ENCODE data around the gene PSME4. TPM values are rescaled to one million over a fixed set of nuclear protein-coding genes. Genes with fewer than 3 reads are reported as not detected.
"Not testable (repeated sequence)": the region's sequence is repeated elsewhere in the genome, so short reads cannot be mapped to it uniquely, and the experiment has no call there.

The PSME4 gene
- total and polyA plus RNA-seq, 2 of the 13 experiments (the other 11 are each of a cell fraction or from before 2014, with no cell fraction given): 52.1 to 77.8 TPM

- TF ChIP-seq TARDBP (CRISPR knock-in tag; IDR thresholded peaks at IDR 0.05): peak; percentile 50; the same call in 1 of the 2 replicates
- peak; percentile 98 for TF ChIP-seq SMAD3 (CRISPR knock-in tag; IDR thresholded peaks at IDR 0.05)
- peak; percentile 44 for TF ChIP-seq TCF7 (IDR thresholded peaks at IDR 0.05; ENCODE audit: low read depth)
- not testable (repeated sequence) for TF ChIP-seq CREB1, FOXA1 (IDR thresholded peaks at IDR 0.05)
- TF ChIP-seq CREB1 (CRISPR knock-in tag; IDR thresholded peaks at IDR 0.05): peak; percentile 29; the same call in 1 of the 2 replicates
- TF ChIP-seq ZNF816 (CRISPR knock-in tag; IDR thresholded peaks at IDR 0.05; ENCODE audit: borderline replicate concordance): peak; percentile 43; the same call in 1 of the 2 replicates
- peak; percentile 67; the same call in 1 of the 2 replicates for TF ChIP-seq HOXA5 (CRISPR knock-in tag; IDR thresholded peaks at IDR 0.05)
- TF ChIP-seq FOXJ3 (CRISPR knock-in tag; IDR thresholded peaks at IDR 0.05; ENCODE audit: borderline replicate concordance): peak; percentile 91; the same call in 1 of the 2 replicates
- TF ChIP-seq MXD4 (CRISPR knock-in tag; IDR thresholded peaks at IDR 0.05): peak; percentile 40; the same call in 1 of the 2 replicates
- TF ChIP-seq FOXP1 (IDR thresholded peaks at IDR 0.05): peak; percentile 80; the same call in 1 of the 2 replicates
- TF ChIP-seq FOXP1 (CRISPR knock-in tag; IDR thresholded peaks at IDR 0.05): peak; percentile 99
- peak; percentile 78 for TF ChIP-seq SAP130 (CRISPR knock-in tag; IDR thresholded peaks at IDR 0.05; ENCODE audit: low read depth)
- TF ChIP-seq MIXL1 (CRISPR knock-in tag; IDR thresholded peaks at IDR 0.05): peak; percentile 79; the same call in 1 of the 2 replicates
- peak; percentile 78 for TF ChIP-seq SOX5 (CRISPR knock-in tag; IDR thresholded peaks at IDR 0.05; ENCODE audit: borderline replicate concordance)
- TF ChIP-seq RCOR2 (CRISPR knock-in tag; IDR thresholded peaks at IDR 0.05): peak; percentile 59; the same call in 1 of the 2 replicates
- TF ChIP-seq ZNF292 (CRISPR knock-in tag; IDR thresholded peaks at IDR 0.05; ENCODE audit: borderline replicate concordance, low read depth): peak; percentile 36; the same call in 1 of the 2 replicates
- peak; percentile 89 for TF ChIP-seq HNF4A (CRISPR knock-in tag; IDR thresholded peaks at IDR 0.05)
- 0 out of 2 replicates have a peak, but pooled peaks have one; percentile 26 for TF ChIP-seq NR2C2 (CRISPR knock-in tag; IDR thresholded peaks at IDR 0.05; ENCODE audit: borderline replicate concordance)
- TF ChIP-seq KLF6 (CRISPR knock-in tag; IDR thresholded peaks at IDR 0.05): 0 out of 2 replicates have a peak, but pooled peaks have one; percentile 26
- TF ChIP-seq, protein P1, sequence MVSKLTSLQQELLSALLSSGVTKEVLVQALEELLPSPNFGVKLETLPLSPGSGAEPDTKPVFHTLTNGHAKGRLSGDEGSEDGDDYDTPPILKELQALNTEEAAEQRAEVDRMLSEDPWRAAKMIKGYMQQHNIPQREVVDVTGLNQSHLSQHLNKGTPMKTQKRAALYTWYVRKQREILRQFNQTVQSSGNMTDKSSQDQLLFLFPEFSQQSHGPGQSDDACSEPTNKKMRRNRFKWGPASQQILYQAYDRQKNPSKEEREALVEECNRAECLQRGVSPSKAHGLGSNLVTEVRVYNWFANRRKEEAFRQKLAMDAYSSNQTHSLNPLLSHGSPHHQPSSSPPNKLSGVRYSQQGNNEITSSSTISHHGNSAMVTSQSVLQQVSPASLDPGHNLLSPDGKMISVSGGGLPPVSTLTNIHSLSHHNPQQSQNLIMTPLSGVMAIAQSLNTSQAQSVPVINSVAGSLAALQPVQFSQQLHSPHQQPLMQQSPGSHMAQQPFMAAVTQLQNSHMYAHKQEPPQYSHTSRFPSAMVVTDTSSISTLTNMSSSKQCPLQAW (CRISPR knock-in tag; IDR thresholded peaks at IDR 0.05): 0 out of 2 replicates have a peak, but pooled peaks have one; percentile 10
- peak; percentile 72 for TF ChIP-seq PAXIP1 (CRISPR knock-in tag; conservative IDR thresholded peaks at IDR 0.05)
- TF ChIP-seq FOXK1 (CRISPR knock-in tag; IDR thresholded peaks at IDR 0.05; ENCODE audit: borderline replicate concordance, low read depth): peak; percentile 81; the same call in 1 of the 2 replicates
- TF ChIP-seq REPIN1 (CRISPR knock-in tag; IDR thresholded peaks at IDR 0.05; ENCODE audit: borderline replicate concordance, low read depth): peak; percentile 54; the same call in 1 of the 2 replicates
- peak; percentile 81 for TF ChIP-seq NCOA2 (CRISPR knock-in tag; IDR thresholded peaks at IDR 0.05)
- TF ChIP-seq NR2F6 (IDR thresholded peaks at IDR 0.05): peak; percentile 54
- peak; percentile 43 for TF ChIP-seq NR2F6 (CRISPR knock-in tag; IDR thresholded peaks at IDR 0.05)
- TF ChIP-seq FOXA1 (CRISPR knock-in tag; IDR thresholded peaks at IDR 0.05): peak; percentile 82
Measured at GRCh38 chr2:53851052-53851757, 119.6 kb downstream of the PSME4 start (continued).

Data from HepG2 (cell line).